GM18861 (cell line): ENCODE measurements around the gene PNRC1.
"Not testable (repeated sequence)": the region's sequence is repeated elsewhere in the genome, so short reads cannot be mapped to it uniquely, and the experiment has no call there.

Experiments used
- ATAC-seq: cut with Tn5 transposase; IDR thresholded peaks from one replicate; pipeline ENCODE4 v1.9.1; 2021; ENCODE audit not compliant: unreplicated experiment

PNRC1 gene

GRCh38 chr6:89058627-89059026 is 21.9 kb upstream of the PNRC1 start:
- ATAC-seq: no peak

- ATAC-seq: no peak
These were observed 21.3 kb upstream of the PNRC1 start for GRCh38 chr6:89059227-89059626.

GRCh38 chr6:89063881-89064280 is 16.7 kb upstream of the PNRC1 start:
- no peak for ATAC-seq

- not testable (repeated sequence) for ATAC-seq
These were observed 15.6 kb upstream of the PNRC1 start for GRCh38 chr6:89064931-89065330.

- not testable (repeated sequence) for ATAC-seq
These were observed 14.4 kb upstream of the PNRC1 start for GRCh38 chr6:89066121-89066520.

- ATAC-seq: no peak
These were observed 13.5 kb upstream of the PNRC1 start for GRCh38 chr6:89066940-89067646.

GRCh38 chr6:89067796-89068195 is 12.8 kb upstream of the PNRC1 start:
- no peak for ATAC-seq

GRCh38 chr6:89068695-89069094 is 11.9 kb upstream of the PNRC1 start:
- ATAC-seq: no peak

GRCh38 chr6:89069536-89070163 is 10.9 kb upstream of the PNRC1 start:
- no peak for ATAC-seq

- ATAC-seq: no peak
These were observed 9.5 kb upstream of the PNRC1 start for GRCh38 chr6:89071036-89071435.

- no peak for ATAC-seq
These were observed 7.4 kb upstream of the PNRC1 start for GRCh38 chr6:89073014-89073620.

GRCh38 chr6:89073840-89074239 is 6.7 kb upstream of the PNRC1 start:
- ATAC-seq: no peak

- ATAC-seq: peak; percentile 0
These were observed 878 bp upstream of the PNRC1 start for GRCh38 chr6:89079511-89080234.

GRCh38 chr6:89081129-89081422 is 525 bp downstream of the PNRC1 start:
- peak; percentile 4 for ATAC-seq

GRCh38 chr6:89081423-89082322 is 1.1 kb downstream of the PNRC1 start:
- peak; percentile 43 for ATAC-seq

- ATAC-seq: no peak
These were observed 1.9 kb downstream of the PNRC1 start for GRCh38 chr6:89082486-89082891.

- ATAC-seq: no peak
These were observed 4.0 kb downstream of the PNRC1 start for GRCh38 chr6:89084542-89084941.

- no peak for ATAC-seq
These were observed 4.4 kb downstream of the PNRC1 start for GRCh38 chr6:89084954-89085353.

- ATAC-seq: no peak
These were observed 5.1 kb downstream of the PNRC1 start for GRCh38 chr6:89085409-89086205.

- ATAC-seq: no peak
These were observed 7.3 kb downstream of the PNRC1 start for GRCh38 chr6:89087881-89088280.
